NCI-H2227 treated with DMSO at 0.1 percent for 48 hours (cell line): Measurements from ENCODE around the gene PSAT1.

Experiments used
- DNase-seq: peaks from one replicate; lab custom pipeline; 2025; lab: John Stamatoyannopoulos, UW

Gene PSAT1

GRCh38 chr9:78365748-78366697 is 69.1 kb downstream of the PSAT1 start:
- DNase-seq: peak; percentile 19

GRCh38 chr9:78366827-78367226 is 69.9 kb downstream of the PSAT1 start:
- no peak for DNase-seq

- no peak for DNase-seq
Measured at GRCh38 chr9:78368236-78368635, 71.3 kb downstream of the PSAT1 start.

GRCh38 chr9:78369639-78370219 is 72.8 kb downstream of the PSAT1 start:
- DNase-seq: peak; percentile 2

GRCh38 chr9:78370991-78371390 is 74.1 kb downstream of the PSAT1 start:
- no peak for DNase-seq

GRCh38 chr9:78371981-78372380 is 75.1 kb downstream of the PSAT1 start:
- DNase-seq: no peak
